Duodenal mucosa (tissue), 2 donors: ENCODE data around the gene CCDC92B.

Experiments
- H3K27ac ChIP-seq: one replicate; pipeline ENCODE4 v1.7.0; 2013; ENCODE audit warnings: low read depth, low read length
- H3K27me3 ChIP-seq, 2 donors: one replicate each; pipeline ENCODE4 v1.7.0; 2013; ENCODE audit warnings: low read length in 2 of 2, control low read depth in 1 of 2; ENCODE audit not compliant: insufficient read depth in 2 of 2, control insufficient read depth in 1 of 2
- H3K36me3 ChIP-seq, 2 donors: one replicate each; pipeline ENCODE4 v1.7.0; 2013; ENCODE audit warnings: low read length in 2 of 2, control low read depth in 1 of 2; ENCODE audit not compliant: insufficient read depth in 2 of 2, control insufficient read depth in 1 of 2
- H3K4me1 ChIP-seq, 2 donors: one replicate each; pipeline ENCODE4 v1.7.0; 2013; ENCODE audit warnings: low read length in 2 of 2, control low read depth in 1 of 2; ENCODE audit not compliant: insufficient read depth in 2 of 2, control insufficient read depth in 1 of 2
- H3K4me3 ChIP-seq, 2 donors: one replicate each; pipeline ENCODE4 v1.7.0; 2013; ENCODE audit warnings: low read length in 2 of 2, low read depth in 1 of 2
- H3K9ac ChIP-seq, 2 donors: one replicate each; pipeline ENCODE4 v1.7.0; 2013; ENCODE audit warnings: low read length in 2 of 2, low read depth in 1 of 2
- H3K9me3 ChIP-seq, 2 donors: one replicate each; pipeline ENCODE4 v1.7.0; 2013; ENCODE audit warnings: low read length in 2 of 2, control low read depth in 1 of 2; ENCODE audit not compliant: control insufficient read depth in 1 of 2

CCDC92B gene

DNA sequence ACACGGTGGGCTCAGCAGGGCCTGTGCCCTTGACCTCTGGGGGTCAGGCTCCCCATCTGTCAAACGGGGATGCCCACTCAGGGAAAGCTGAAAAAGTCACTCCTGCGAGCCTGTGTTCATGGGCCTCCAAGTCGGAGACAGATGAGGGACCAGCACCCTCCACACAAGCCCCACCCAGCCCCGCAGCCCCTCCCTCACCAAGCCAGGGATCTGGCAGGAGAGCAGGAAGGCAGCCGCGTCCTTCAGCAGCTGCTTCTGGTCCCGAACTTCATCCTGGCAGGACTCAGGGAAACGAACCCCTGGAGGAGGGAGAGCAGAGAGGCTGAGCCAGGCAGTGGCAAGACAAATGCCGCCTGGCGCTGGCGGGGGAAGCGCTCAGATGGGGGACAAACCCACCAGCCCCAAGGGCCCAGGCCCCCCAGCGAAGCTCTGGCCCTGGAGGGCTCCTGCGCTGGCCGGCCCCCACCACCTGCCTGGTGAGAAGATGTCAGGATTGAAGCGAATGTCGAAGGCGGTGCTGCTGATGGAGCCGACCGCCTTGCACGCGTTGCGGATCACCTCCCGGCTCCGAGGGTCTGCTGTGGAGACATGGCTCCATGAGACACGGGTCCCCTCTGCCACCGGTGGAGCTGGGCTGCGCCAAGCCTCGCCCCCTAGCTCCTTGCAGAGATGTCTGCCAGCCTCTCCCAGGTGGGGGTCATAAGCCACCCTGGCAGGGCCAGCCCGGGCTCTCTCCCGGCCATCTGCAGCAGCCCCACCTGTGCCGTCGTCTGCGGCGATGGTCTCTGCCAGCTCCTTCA lies 53.3 kb downstream of the CCDC92B start:
- Histone ChIP-seq H3K9me3 (no peaks in the 10 kb centered on the region), H3K36me3 (peaks cover 40 to 89% of the 10 kb centered on the region in 2 donors), H3K4me1 (no peaks in the 10 kb centered on the region), H3K27ac (no peak overlapping the region), H3K9ac (no peak overlapping the region), H3K27me3 (no peaks in the 10 kb centered on the region), H3K4me3 (no peak overlapping the region)

DNA sequence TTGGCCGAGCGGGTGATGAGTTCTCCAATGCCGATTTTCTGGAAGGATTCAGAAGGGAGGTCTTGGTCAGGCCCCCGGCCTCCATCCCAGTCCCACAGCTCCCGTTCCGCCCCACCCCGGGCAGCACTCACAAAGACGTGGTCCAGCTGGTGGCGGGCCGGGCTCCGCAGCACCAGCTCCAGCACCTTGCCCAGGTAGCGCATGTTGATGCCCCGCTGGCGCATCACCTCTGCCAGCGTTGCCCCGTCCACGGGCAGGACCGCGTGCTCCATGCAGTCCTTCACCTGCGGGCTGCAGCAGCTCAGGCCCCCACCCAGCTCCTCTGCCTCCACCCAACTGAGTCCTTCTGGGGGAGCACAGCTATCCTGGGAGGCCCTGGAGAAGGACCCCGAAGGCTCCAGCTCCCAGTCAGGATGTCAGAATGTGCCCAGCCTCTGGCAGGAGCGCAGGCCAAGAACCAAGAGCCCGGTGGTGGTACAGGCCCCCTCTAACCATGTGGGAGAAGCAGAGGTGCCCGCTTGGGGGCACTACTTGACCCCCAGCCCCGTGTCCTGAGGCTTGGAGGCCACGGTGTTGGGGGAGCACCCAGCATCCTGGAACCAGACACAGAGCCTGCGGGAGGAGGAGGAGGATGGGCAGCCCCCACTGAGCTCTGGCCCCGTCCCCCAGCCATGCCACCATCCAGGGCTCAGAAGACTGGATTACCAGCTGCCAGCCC lies 54.0 kb downstream of the CCDC92B start:
- peaks cover 38 to 87% of the 10 kb centered on the region in 2 donors for H3K36me3 ChIP-seq

DNA sequence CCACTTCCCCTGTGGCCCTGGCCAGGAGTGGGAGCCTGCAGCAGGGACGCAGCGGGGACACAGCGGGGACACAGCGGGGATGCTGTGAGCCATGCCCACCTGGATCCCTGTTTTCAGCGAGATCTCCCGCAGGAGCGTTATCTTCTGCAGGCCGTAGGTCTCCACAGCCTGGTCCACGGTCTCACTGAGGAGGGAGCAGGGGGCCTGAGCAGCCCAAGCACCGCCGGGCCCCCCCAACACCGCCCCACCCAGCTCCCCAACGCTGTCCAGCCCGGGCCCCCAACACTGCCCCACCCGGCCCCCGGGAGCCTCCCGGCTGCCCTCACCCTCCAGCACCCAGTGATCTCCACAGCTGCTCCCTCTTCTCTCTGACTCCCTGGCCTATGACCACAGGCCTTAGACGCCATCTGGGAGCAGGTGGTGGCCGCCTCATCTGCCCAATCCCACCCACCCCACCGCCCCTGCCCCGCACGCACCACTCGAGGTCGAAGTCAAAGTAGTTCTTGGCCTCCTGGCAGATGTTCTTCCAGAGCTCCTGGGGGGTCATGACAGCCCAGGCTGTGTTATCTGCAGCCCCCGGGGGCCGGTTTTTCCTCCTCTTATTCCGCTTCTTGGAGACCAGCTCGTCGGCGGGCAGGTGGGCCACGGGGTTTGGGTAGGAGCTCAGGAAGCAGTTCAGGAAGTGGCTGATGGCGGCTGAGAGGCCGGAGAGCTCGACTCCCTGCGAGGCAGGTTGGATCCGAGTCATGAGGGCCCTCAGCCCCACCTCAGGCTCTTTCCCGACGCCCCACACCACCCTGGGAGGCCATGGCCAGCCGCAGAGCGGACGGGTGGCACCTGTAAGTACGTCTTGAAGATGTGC lies 54.8 kb downstream of the CCDC92B start:
- no peaks in the 10 kb centered on the region for H3K4me1 ChIP-seq

More for the DNA sequence above, 54.0 kb downstream of the CCDC92B start:
- Histone ChIP-seq H3K27me3 (no peaks in the 10 kb centered on the region), H3K9ac (no peak overlapping the region), H3K27ac (no peak overlapping the region), H3K9me3 (no peaks in the 10 kb centered on the region), H3K4me1 (no peaks in the 10 kb centered on the region), H3K4me3 (no peak overlapping the region)

DNA sequence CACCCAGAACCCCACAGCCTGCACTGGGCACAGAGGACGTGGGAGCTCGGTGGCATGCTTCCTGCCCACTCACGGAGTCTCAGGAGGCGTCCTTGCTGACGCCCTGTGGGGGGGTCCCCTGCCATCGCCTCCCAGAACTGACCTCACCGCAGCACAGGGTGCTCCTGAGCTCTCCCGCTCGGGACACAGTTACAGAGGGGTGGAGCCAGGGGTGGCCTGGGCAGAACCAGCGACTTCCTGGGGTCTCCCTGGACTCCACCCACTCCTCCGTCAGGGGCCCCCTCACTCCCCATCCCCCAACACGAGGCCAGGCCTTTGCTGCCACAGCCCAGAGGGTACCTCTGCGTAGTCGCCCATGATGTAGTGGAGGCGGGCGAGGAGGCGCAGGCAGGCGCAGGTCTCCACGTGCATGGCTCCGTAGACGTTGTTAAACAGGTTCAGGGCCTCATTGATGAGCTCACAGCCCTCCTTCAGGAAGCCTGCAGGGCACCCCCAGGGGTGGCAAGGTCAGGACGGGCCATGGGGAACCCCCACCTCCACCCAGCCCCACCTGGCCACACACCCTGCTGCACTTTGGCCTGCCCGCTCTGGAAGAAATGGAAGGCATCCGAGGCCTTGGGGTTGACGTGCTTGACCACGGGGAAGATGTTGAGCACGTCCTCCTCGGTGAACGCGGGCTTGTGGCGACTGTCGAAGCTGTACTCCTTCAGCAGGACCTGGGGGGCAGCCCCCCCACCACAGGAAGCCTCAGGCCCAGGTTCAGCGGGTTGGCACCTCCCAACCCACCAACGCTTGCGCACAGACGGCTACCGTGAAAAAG lies 55.7 kb downstream of the CCDC92B start:
- Histone ChIP-seq H3K27ac (no peak overlapping the region), H3K36me3 (peaks cover 29 to 80% of the 10 kb centered on the region in 2 donors), H3K4me1 (no peaks in the 10 kb centered on the region), H3K9ac (no peak overlapping the region), H3K27me3 (no peaks in the 10 kb centered on the region), H3K9me3 (no peaks in the 10 kb centered on the region), H3K4me3 (no peak overlapping the region)

More for the DNA sequence above, 54.8 kb downstream of the CCDC92B start:
- H3K4me3 ChIP-seq: no peak overlapping the region
- peaks cover 32 to 85% of the 10 kb centered on the region in 2 donors for H3K36me3 ChIP-seq
- H3K27me3 ChIP-seq: no peaks in the 10 kb centered on the region
- no peak overlapping the region for H3K9ac ChIP-seq
- H3K9me3 ChIP-seq: no peaks in the 10 kb centered on the region
- no peak overlapping the region for H3K27ac ChIP-seq

DNA sequence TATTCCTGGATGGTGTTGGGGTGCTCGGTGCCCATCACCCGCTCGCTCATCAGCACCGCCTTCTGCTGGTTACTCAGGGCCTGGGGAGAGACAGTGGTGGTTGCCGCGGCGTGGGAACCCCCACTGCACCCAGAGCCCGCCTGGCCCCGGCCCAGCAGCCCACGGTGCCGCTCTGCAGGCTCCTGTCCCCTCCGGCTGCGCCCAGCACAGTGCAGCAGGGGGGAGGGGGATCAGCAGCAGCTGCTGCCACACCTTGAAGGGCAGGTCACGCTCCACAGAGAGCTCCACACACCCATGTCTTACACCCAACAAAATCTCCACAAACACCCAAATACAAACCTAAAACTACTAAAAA lies 56.7 kb downstream of the CCDC92B start:
- H3K36me3 ChIP-seq: peaks cover 21 to 73% of the 10 kb centered on the region in 2 donors
- H3K9me3 ChIP-seq: no peaks in the 10 kb centered on the region
- H3K27me3 ChIP-seq: no peaks in the 10 kb centered on the region
- H3K4me3 ChIP-seq: no peak overlapping the region
- H3K27ac ChIP-seq: no peak overlapping the region
- no peaks in the 10 kb centered on the region for H3K4me1 ChIP-seq
- H3K9ac ChIP-seq: no peak overlapping the region

DNA sequence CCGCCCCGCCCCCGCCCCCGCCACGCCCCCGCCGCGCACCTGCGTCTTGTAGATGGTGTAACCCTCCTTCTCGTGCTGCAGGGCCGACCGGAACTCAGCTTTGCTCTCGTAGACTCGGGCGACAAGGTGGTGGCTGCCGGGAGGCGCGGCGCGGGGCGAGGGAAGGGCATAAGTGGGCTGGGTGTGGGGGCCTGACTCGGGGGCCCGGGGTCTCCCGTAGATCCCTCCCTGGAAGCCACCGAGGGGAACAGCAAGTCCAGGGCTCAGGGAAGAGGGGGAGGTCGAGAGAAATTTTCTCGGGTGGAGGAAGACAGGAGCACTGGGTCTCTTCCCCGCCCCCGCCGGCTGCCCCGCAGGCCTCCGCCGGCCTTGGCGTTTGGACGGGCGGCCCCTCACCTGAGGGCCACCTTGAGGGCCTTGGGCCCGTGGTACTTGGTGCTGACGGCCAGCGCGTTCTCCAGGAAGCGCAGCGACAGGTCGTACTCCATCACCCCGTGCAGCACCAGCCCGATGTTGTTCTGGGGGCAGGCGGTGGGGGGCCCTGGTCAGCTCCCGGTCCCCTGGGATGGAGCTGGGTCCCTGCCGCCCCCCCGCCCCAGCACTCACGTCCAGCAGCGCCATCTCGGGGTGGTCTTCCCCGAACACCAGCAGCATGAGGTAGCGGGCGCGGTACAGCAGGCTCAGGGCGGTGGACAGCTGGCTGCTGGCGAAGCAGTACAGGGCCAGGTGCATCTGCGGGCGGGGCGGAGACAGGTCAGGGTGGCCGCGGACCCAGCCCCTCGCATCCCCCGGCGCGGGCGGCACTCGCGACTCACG lies 57.3 kb downstream of the CCDC92B start:
- Histone ChIP-seq H3K27me3 (no peaks in the 10 kb centered on the region), H3K36me3 (peaks cover 19 to 67% of the 10 kb centered on the region in 2 donors), H3K9ac (no peak overlapping the region), H3K4me3 (no peak overlapping the region), H3K9me3 (no peaks in the 10 kb centered on the region), H3K4me1 (no peaks in the 10 kb centered on the region), H3K27ac (no peak overlapping the region)

DNA sequence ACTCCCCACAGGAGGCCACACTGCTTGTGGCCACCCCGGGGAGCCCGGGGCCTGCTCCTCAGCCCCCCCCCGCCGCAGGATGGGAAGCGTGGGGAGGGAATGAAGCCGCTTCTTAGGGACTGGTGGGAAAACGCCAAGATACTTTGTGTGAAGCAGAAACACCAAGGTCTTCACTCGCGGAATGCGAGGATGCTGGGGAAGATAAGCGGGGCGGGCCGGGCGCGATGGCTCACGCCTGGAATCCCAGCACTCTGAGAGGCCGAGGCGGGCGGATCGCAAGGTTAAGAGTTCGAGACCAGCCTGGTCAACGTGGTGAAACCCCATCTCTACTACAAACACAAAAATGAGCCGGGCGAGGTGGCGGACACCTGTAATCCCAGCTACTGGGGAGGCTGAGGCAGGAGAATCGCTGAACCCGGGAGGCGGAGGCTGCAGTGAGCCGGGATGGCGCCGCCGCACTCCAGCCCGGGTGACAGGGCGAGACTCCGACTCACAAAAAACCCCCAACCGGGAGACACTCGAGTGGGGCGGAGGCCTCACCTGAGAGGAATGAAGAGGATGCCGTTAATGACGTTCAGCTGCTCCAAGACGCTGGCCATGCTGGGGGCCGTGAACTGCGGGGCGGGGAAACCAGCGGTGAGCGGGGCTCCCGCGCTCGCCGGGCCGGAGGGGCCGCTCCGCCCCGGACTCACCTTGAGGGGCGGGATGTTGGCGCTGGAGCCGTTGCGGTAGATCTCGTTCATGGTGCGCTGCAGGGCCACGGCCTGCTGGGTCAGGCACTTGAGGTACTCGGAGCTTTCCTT lies 58.2 kb downstream of the CCDC92B start:
- H3K9ac ChIP-seq: no peak overlapping the region
- no peaks in the 10 kb centered on the region for H3K27me3 ChIP-seq
- peaks cover 0 to 9% of the 10 kb centered on the region in 2 donors for H3K4me1 ChIP-seq
- peaks cover 13 to 58% of the 10 kb centered on the region in 2 donors for H3K36me3 ChIP-seq
- H3K27ac ChIP-seq: no peak overlapping the region
- no peak overlapping the region for H3K4me3 ChIP-seq
- H3K9me3 ChIP-seq: no peaks in the 10 kb centered on the region

DNA sequence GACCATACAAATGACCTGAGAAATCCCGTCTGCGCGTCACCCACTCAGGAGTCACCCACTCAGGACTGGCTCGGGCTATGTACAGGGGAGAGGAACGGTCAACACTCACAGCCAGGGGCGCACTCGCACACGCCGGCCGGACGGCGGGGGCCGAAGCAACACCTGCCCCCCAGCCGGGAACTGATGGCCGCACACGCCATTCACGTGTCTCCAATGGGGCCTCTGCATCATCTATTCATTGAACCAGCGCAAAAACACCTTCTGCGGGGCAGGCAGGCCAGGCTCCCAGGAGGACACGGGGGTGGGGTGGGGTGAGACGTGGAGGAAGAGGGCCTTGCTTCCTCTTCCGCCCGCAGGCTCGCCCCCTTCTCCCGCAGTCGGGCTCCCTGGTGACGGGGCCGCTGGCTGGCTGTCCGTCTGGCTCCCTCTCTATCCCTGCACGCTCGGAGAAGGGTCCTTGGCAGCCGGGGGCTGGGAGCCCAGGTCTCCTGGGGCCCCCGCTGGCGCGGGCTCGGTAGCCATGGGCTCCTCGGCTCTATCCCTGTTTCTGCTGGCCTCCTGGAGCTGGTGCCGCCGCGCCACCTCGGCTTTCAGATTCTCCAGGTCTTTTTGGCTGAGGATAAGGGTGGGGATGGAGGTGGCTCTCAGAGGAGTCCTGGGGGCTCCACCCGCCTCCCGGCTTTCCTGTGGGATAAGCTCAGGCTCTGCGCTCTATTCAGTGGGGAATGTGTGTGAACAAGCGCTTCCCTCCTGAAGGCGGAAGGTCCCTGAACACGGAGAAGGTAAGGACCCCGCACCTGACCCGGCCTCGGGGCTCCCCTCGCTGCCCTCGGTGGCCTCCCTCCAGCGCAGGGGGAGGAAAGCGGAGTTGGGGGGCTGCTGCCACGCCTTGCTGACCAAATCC lies 59.0 kb downstream of the CCDC92B start:
- Histone ChIP-seq H3K27me3 (no peaks in the 10 kb centered on the region), H3K27ac (no peak overlapping the region), H3K4me3 (no peak overlapping the region), H3K9ac (no peak overlapping the region), H3K9me3 (no peaks in the 10 kb centered on the region), H3K4me1 (peaks cover 0 to 9% of the 10 kb centered on the region in 2 donors), H3K36me3 (peaks cover 9 to 50% of the 10 kb centered on the region in 2 donors)
